ENCODE data around the gene GABRB2. TPM values are rescaled to one million over a fixed set of nuclear protein-coding genes. Genes with fewer than 3 reads are reported as not detected.

Gene GABRB2
- total RNA-seq, 1 donor: under 0.01 TPM

DNA sequence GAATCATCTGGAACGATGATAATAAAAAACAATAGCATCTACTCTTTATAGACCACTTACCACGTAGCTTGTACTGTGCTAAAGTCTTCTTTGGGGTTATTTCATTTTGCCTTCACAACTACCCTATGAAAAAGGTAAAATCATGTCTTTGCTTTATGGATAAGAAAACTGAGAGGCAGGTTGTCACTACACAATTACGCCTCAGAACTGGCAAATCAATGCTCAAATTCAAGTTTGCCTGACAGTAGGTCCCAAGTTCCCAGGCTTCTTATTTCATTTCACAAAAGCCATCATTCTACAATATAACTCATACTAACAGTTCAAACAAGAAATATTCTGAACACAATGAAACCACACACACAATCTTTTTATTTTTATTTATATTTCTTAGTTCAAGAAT lies 258.5 kb downstream of the GABRB2 start:
- H3K4me3 ChIP-seq (ENCODE audit: low read depth, low read length): no peak overlapping the region
- no peak for DNase-seq (ENCODE audit: low read depth)
- no peak for TF ChIP-seq CTCF (IDR thresholded peaks at IDR 0.05; ENCODE audit: insufficient read depth, low read depth, low read length)

GRCh38 chr5:161287436-161287835 lies 259.1 kb downstream of the GABRB2 start:
- DNase-seq (ENCODE audit: low read depth): no peak
- no peak for TF ChIP-seq CTCF (IDR thresholded peaks at IDR 0.05; ENCODE audit: insufficient read depth, low read depth, low read length)
- H3K4me3 ChIP-seq (ENCODE audit: low read depth, low read length): no peak overlapping the region

DNA sequence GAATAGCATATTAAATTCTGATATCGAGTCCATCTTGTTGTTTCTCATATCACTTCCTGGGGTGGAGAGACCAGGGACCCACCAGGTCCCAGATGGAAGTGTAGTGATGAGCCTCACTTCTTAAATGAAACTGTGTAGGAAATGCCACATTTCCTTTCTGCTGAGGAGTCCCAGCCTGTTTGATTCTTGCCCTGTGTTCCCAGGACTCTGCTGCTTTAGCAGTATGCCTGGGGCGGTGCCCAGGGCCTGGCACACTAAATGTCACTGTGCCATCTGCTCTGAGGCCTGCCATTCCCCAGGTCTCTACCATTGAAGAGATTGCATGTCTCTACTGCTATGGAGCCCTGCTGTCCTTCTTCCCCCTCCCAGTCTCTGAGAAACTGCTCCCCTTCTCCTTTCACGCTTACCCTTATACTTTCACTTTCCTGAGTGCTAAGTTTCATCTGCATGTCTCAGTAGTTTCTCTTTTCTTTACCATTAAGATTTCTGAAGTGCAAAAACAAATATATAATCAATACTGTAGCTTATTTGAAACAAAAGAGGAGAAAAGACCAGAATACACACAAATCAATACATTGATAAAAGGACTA lies 260.4 kb downstream of the GABRB2 start:
- no peak for TF ChIP-seq CTCF (IDR thresholded peaks at IDR 0.05; ENCODE audit: insufficient read depth, low read depth, low read length)
- DNase-seq (ENCODE audit: low read depth): no peak
- H3K4me3 ChIP-seq (ENCODE audit: low read depth, low read length): no peak overlapping the region

- DNase-seq (ENCODE audit: low read depth): no peak
- no peak for TF ChIP-seq CTCF (IDR thresholded peaks at IDR 0.05; ENCODE audit: insufficient read depth, low read depth, low read length)
- no peak overlapping the region for H3K4me3 ChIP-seq (ENCODE audit: low read depth, low read length)
Observed at GRCh38 chr5:161284445-161284844, 262.1 kb downstream of the GABRB2 start.

- DNase-seq (ENCODE audit: low read depth): no peak
- TF ChIP-seq CTCF (IDR thresholded peaks at IDR 0.05; ENCODE audit: insufficient read depth, low read depth, low read length): no peak
Observed at GRCh38 chr5:161283296-161283695, 263.2 kb downstream of the GABRB2 start.

DNA sequence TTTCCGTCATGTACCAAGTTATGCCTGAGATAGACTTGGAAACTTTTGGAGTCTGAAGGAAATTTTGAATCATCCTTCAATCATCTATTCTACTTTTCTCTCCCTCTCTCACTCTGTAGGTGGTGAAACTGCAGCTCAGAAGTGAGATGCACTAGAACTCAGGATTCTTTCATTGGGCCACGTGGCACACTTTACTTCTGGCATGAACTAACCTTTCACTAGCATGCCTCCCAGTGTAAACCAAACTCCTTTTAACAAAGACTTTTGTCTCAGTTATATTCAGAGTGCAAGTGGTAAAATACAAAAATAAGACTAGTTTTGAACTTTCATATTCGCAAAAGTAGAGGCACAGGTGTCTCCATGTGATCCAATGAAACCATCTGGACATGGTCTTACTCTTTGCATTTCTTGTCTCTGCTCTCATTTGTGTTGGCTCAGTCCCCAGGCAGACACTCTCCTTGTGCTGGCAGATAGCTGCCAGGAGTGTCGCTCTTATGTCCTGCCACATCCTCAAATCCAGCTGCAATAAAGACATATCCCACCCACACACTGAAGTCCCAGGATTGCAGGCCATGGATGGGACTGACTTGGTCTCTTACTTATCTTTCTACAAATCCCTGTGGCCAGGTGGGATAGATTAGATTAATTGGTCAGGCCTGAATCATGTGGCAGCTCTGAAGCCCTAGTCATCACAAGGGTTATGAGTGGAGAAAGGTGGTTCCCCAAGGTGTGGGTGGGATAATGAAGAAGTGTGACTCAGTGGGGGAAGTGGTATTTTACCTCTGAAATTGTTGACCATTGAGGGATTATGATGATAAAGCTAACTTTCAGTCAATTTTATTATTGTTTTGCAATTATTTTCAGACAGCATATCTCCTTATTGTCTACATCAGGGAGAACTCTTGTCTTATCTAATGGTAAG lies 267.5 kb downstream of the GABRB2 start:
- DNase-seq (ENCODE audit: low read depth): no peak
- TF ChIP-seq CTCF (IDR thresholded peaks at IDR 0.05; ENCODE audit: insufficient read depth, low read depth, low read length): no peak
- no peak overlapping the region for H3K4me3 ChIP-seq (ENCODE audit: low read depth, low read length)

More at GRCh38 chr5:161283296-161283695, 263.2 kb downstream of the GABRB2 start:
- H3K4me3 ChIP-seq (ENCODE audit: low read depth, low read length): no peak overlapping the region
